Left ventricle myocardium inferior (tissue), 1 donor: ENCODE results near the gene RASAL2. TPM values are rescaled to one million over a fixed set of nuclear protein-coding genes. Genes with fewer than 3 reads are reported as not detected.
"Not testable (repeated sequence)": the region's sequence is repeated elsewhere in the genome, so short reads cannot be mapped to it uniquely, and the experiment has no call there.

Experiments used
- DNase-seq: peaks from one replicate; pipeline ENCODE4 v3.0.0-alpha.2; 2020
- H3K27ac ChIP-seq: fragments of 200-600 bp; replicated peaks from 2 replicates; pipeline ENCODE4 v1.8.0; 2021
- H3K27me3 ChIP-seq: fragments of 200-600 bp; 2 replicates; pipeline ENCODE4 v1.8.0; 2021; ENCODE audit warnings: low read depth
- H3K36me3 ChIP-seq: fragments of 200-600 bp; 2 replicates; pipeline ENCODE4 v1.8.0; 2021
- H3K4me1 ChIP-seq: fragments of 200-600 bp; 2 replicates; pipeline ENCODE4 v1.8.0; 2021
- H3K4me3 ChIP-seq: fragments of 200-600 bp; 2 replicates; pipeline ENCODE4 v1.8.0; 2021; ENCODE audit warnings: mild to moderate bottlenecking, moderate library complexity
- H3K9me3 ChIP-seq: fragments of 200-600 bp; replicated peaks from 2 replicates; pipeline ENCODE4 v1.8.0; 2021
- CTCF ChIP-seq: fragments of 200-600 bp; IDR thresholded peaks from 2 replicates; pipeline ENCODE4 v1.8.0; 2021; ENCODE audit warnings: antibody characterized with exemption, mild to moderate bottlenecking, borderline replicate concordance
- intact Hi-C: fragments of 100-400 bp; cut with micrococcal nuclease; formaldehyde crosslinking; loops from one replicate; pipeline ENCODE4 v1.11.0; 2022
- total RNA-seq: library from RNA; stranded (reverse); fragmentation: NEBNext Ultra II Directional; extraction: Animal tissue kit (Norgen Biotek cat#: 25700); gene quantifications from one replicate; pipeline ENCODE4 v1.2.1, GENCODE V29; 2021
- donor health status: DM: no; HTN: yes; CAD: no; lungs with severe emphysema.

Gene RASAL2
- total RNA-seq, 1 donor from 2014 or later = 28.3 TPM

- Histone ChIP-seq H3K9me3 (no peaks in the 10 kb centered on the region), H3K4me1 (peaks cover 64% of the 10 kb centered on the region), H3K27me3 (no peaks in the 10 kb centered on the region), H3K4me3 (no peak overlapping the region), H3K36me3 (no peaks in the 10 kb centered on the region), H3K27ac (no peak overlapping the region)
- intact Hi-C loops = no loop called here
- no peak for DNase-seq
- TF ChIP-seq CTCF = no peak
These were observed 213.4 kb downstream of the RASAL2 start for GRCh38 chr1:178307264-178307663.

- intact Hi-C loops = no loop called here
- H3K36me3 ChIP-seq = no peaks in the 10 kb centered on the region
- H3K4me3 ChIP-seq = no peak overlapping the region
- no peak for DNase-seq
- H3K27ac ChIP-seq = no peak overlapping the region
- H3K4me1 ChIP-seq = peaks cover 57% of the 10 kb centered on the region
- TF ChIP-seq CTCF = no peak
- no peaks in the 10 kb centered on the region for H3K9me3 ChIP-seq
- H3K27me3 ChIP-seq = no peaks in the 10 kb centered on the region
These were observed 214.5 kb downstream of the RASAL2 start for GRCh38 chr1:178308438-178308837.

GRCh38 chr1:178310685-178311105 is 216.8 kb downstream of the RASAL2 start:
- intact Hi-C loops = no loop called here
- Histone ChIP-seq H3K9me3 (no peaks in the 10 kb centered on the region), H3K27ac (no peak overlapping the region), H3K4me1 (peaks cover 40% of the 10 kb centered on the region), H3K4me3 (peak overlapping the region; percentile 8), H3K36me3 (no peaks in the 10 kb centered on the region), H3K27me3 (no peaks in the 10 kb centered on the region)
- peak; percentile 81 for TF ChIP-seq CTCF
- no peak for DNase-seq

- no peak for TF ChIP-seq CTCF
- intact Hi-C loops = no loop called here
- Histone ChIP-seq H3K4me1 (peaks cover 40% of the 10 kb centered on the region), H3K4me3 (peak overlapping the region; percentile 8), H3K27ac (peak overlapping the region; percentile 29), H3K27me3 (no peaks in the 10 kb centered on the region), H3K36me3 (no peaks in the 10 kb centered on the region), H3K9me3 (no peaks in the 10 kb centered on the region)
- DNase-seq = no peak
These were observed 217.3 kb downstream of the RASAL2 start for GRCh38 chr1:178311164-178311563.

GRCh38 chr1:178320280-178320982 is 226.5 kb downstream of the RASAL2 start:
- H3K4me3 ChIP-seq, H3K27ac ChIP-seq, intact Hi-C loops, DNase-seq, H3K27me3 ChIP-seq, H3K9me3 ChIP-seq, H3K36me3 ChIP-seq: not testable (repeated sequence)
- peaks cover 27% of the 10 kb centered on the region for H3K4me1 ChIP-seq

- no peak for DNase-seq
- Histone ChIP-seq H3K27ac (no peak overlapping the region), H3K4me3 (no peak overlapping the region), H3K36me3 (no peaks in the 10 kb centered on the region), H3K4me1 (peaks cover 35% of the 10 kb centered on the region), H3K9me3 (peaks cover 3% of the 10 kb centered on the region), H3K27me3 (no peaks in the 10 kb centered on the region)
- TF ChIP-seq CTCF = no peak
- intact Hi-C loops = no loop called here
These were observed 229.2 kb downstream of the RASAL2 start for GRCh38 chr1:178323067-178323466.
